HUDEP-2 (cell line): Measurements from ENCODE around the gene TANGO2.

Experiments used
- DNase-seq, 76 experiments: peaks; one replicate each; lab custom pipeline; 2025; ENCODE audit not compliant: unreplicated experiment in 76 of 76; lab: John Stamatoyannopoulos, UW

Gene TANGO2

GRCh38 chr22:20113551-20114310 is 92.8 kb downstream of the TANGO2 start:
- DNase-seq = no peak

GRCh38 chr22:20114506-20115475 is 93.9 kb downstream of the TANGO2 start:
- DNase-seq = no peak

- DNase-seq = no peak
Measured at GRCh38 chr22:20115691-20116375, 94.9 kb downstream of the TANGO2 start, which contains the start of gene RANBP1. TSS of gene RANBP1 (plus strand) at chr22:20116104. CDS start at chr22:20116185, 81 bp downstream.

- DNase-seq = peak in 1 of 76 experiments; percentile 36
Measured at GRCh38 chr22:20116376-20116950, 95.6 kb downstream of the TANGO2 start.
